Naive thymus-derived CD4-positive, alpha-beta T cell (primary cell): ENCODE results near the gene PLCG1. TPM values are rescaled to one million over a fixed set of nuclear protein-coding genes. Genes with fewer than 3 reads are reported as not detected.

Source experiments
- ATAC-seq: fragments of 150-1000 bp; cut with Tn5 transposase; 2 replicates; pipeline ENCODE4 v1.10.0; 2021; ENCODE audit warnings: mild to moderate bottlenecking, moderate library complexity
- CTCF ChIA-PET: fragments of 350-600 bp; sonication (Branson Sonifier 250); formaldehyde crosslinking; loops from one replicate; lab custom pipeline; 2021; ENCODE audit warnings: antibody characterized with exemption; lab: Charles Lee
- POLR2A ChIA-PET: fragments of 350-600 bp; sonication (Branson Sonifier 250); formaldehyde crosslinking; loops from one replicate; lab custom pipeline; 2021; ENCODE audit warnings: antibody characterized with exemption, inconsistent platforms; lab: Charles Lee
- DNase-seq, 9 donors: peaks; one replicate each; pipeline versions ENCODE4 v3.0.0 to v3.0.0-alpha.2; 2020 to 2022; ENCODE audit warnings: mixed read lengths in 1 of 9
- H3K27ac ChIP-seq: one replicate; pipeline ENCODE4 v1.7.0; 2013; ENCODE audit warnings: mild to moderate bottlenecking, low read depth, low read length, moderate library complexity
- H3K27me3 ChIP-seq, 2 donors: one replicate each; pipeline ENCODE4 v1.7.0; 2013; ENCODE audit warnings: low read length in 2 of 2, mild to moderate bottlenecking in 2 of 2, moderate library complexity in 2 of 2; ENCODE audit not compliant: control insufficient read depth in 2 of 2, insufficient read depth in 2 of 2
- H3K36me3 ChIP-seq, 3 experiments: 1 replicate in 2 of 3; 2 replicates in 1 of 3; pipeline ENCODE4 v1.7.0; 2013; ENCODE audit warnings: low read length in 3 of 3, mild to moderate bottlenecking in 3 of 3, moderate library complexity in 1 of 3; ENCODE audit not compliant: insufficient read depth in 3 of 3, control insufficient read depth in 2 of 3
- H3K4me1 ChIP-seq, 2 donors: one replicate each; pipeline ENCODE4 v1.7.0; 2013; ENCODE audit warnings: low read length in 2 of 2, mild to moderate bottlenecking in 2 of 2, moderate library complexity in 1 of 2; ENCODE audit not compliant: control insufficient read depth in 2 of 2, insufficient read depth in 2 of 2
- H3K4me3 ChIP-seq: 2 replicates; pipeline ENCODE4 v1.7.0; 2013; ENCODE audit warnings: mild to moderate bottlenecking, low read length
- H3K9me3 ChIP-seq, 3 experiments: 1 replicate in 2 of 3; 2 replicates in 1 of 3; pipeline ENCODE4 v1.7.0; 2013; ENCODE audit warnings: low read length in 3 of 3; ENCODE audit not compliant: control insufficient read depth in 2 of 3
- H3K27ac Mint-ChIP-seq, 9 donors: one replicate each; pipeline ENCODE4 v1.8.0; 2020 to 2022; ENCODE audit warnings: mixed read lengths in 9 of 9, mild to moderate bottlenecking in 8 of 9, moderate library complexity in 5 of 9, inconsistent platforms in 2 of 9
- H3K27me3 Mint-ChIP-seq, 5 donors: one replicate each; pipeline ENCODE4 v1.8.0; 2021 to 2022; ENCODE audit warnings: mixed read lengths in 5 of 5, mild to moderate bottlenecking in 1 of 5
- H3K36me3 Mint-ChIP-seq, 5 donors: one replicate each; pipeline ENCODE4 v1.8.0; 2020 to 2022; ENCODE audit warnings: mixed read lengths in 5 of 5, mild to moderate bottlenecking in 3 of 5, inconsistent platforms in 1 of 5
- H3K4me1 Mint-ChIP-seq, 7 donors: one replicate each; pipeline ENCODE4 v1.8.0; 2020 to 2022; ENCODE audit warnings: mixed read lengths in 7 of 7, mild to moderate bottlenecking in 3 of 7, inconsistent platforms in 1 of 7
- H3K4me3 Mint-ChIP-seq, 10 donors: one replicate each; pipeline ENCODE4 v1.8.0; 2020 to 2022; ENCODE audit warnings: mild to moderate bottlenecking in 10 of 10, mixed read lengths in 10 of 10, moderate library complexity in 6 of 10, inconsistent platforms in 2 of 10
- H3K9me3 Mint-ChIP-seq, 11 donors: one replicate each; pipeline ENCODE4 v1.8.0; 2020 to 2022; ENCODE audit warnings: mixed read lengths in 11 of 11, mild to moderate bottlenecking in 4 of 11, inconsistent platforms in 1 of 11, moderate library complexity in 1 of 11
- intact Hi-C, 2 donors: fragments of 100-400 bp; cut with micrococcal nuclease; formaldehyde crosslinking; loops; one replicate each; pipeline ENCODE4 v1.15.1; 2023
- microRNA-seq: library from miRNA; unstranded; fragments of <30 nt; microRNA quantifications from one replicate; pipeline ENCODE4 v1.2.0, GENCODE V29; 2022; ENCODE audit warnings: borderline microRNAs expressed
- polyA plus RNA-seq, 2 donors: library from polyadenylated mRNA; unstranded; fragments of 300-500 nt; fragmentation: Illumina TruSeq; gene quantifications; one replicate each; pipeline ENCODE4 v1.2.3, GENCODE V29; 2021
- total RNA-seq, 6 experiments: library from RNA in 5 of 6; stranded (reverse) in 5 of 6; gene quantifications; 1 replicate in 5 of 6; 2 replicates in 1 of 6; pipeline ENCODE4 v1.2.3 and lab custom pipeline; 2021 to 2026

Gene PLCG1
- total and polyA plus RNA-seq, 7 experiments from 2014 or later, result 36.9 to 559 (median 369) TPM

GRCh38 chr20:41226426-41226825, 89.1 kb downstream of the PLCG1 start:
- Histone ChIP-seq H3K36me3 (no peaks in the 10 kb centered on the region), H3K4me3 (no peak overlapping the region), H3K27ac (no peak overlapping the region), H3K4me1 (no peaks in the 10 kb centered on the region), H3K9me3 (no peaks in the 10 kb centered on the region), H3K27me3 (no peaks in the 10 kb centered on the region)
- H3K9me3 Mint-ChIP-seq, result no peaks in the 10 kb centered on the region
- ATAC-seq (no peak), DNase-seq (no peak)
- intact Hi-C loops, result no loop called here
- no peak overlapping the region for H3K4me3 Mint-ChIP-seq
- no peak overlapping the region for H3K27ac Mint-ChIP-seq
- POLR2A ChIA-PET, result no interaction called here
- peaks cover 0 to 7% (median 0%) of the 10 kb centered on the region in 5 donors for H3K36me3 Mint-ChIP-seq
- CTCF ChIA-PET, result interaction anchor here (0.7 to 5.1 kb wide), 2 partner anchors 9 to 91 kb away, joined by 3 to 30 read pairs; no protein-coding TSS in a partner anchor
- no peaks in the 10 kb centered on the region for H3K27me3 Mint-ChIP-seq
- H3K4me1 Mint-ChIP-seq, result peaks cover 0 to 19% (median 5%) of the 10 kb centered on the region in 7 donors

Small RNA genes within 50 kb of the gene (microRNA-seq; reads per million reads assigned to microRNA genes)
- gene MIR6871, result not detected

Other genes starting within 250 kb of the PLCG1 start
- 10 to 100 TPM; 32.0 to 82.8 (median 43.4) TPM for gene TOP1, start 108.7 kb upstream of the PLCG1 start, total RNA-seq
- 10 to 100 TPM; 10.2 to 13.6 TPM for gene TOP1, start 108.7 kb upstream of the PLCG1 start, polyA plus RNA-seq
- gene ZHX3, start 180.2 kb downstream of the PLCG1 start, total RNA-seq, result 10 to 100 TPM in 2 of 5 experiments, 1 to 10 TPM in 3; 7.9 to 12.8 (median 9.8) TPM
- gene ZHX3, start 180.2 kb downstream of the PLCG1 start, polyA plus RNA-seq, result 1 to 10 TPM; 6.6 to 6.9 TPM
- 1 to 10 TPM in 2 of 5 experiments, under 1 TPM in 3; 0.37 to 3.0 (median 0.84) TPM for gene LPIN3, start 203.3 kb downstream of the PLCG1 start, total RNA-seq
- under 1 TPM in 1 of 2 donors, not detected in 1; 0.10 TPM for gene LPIN3, start 203.3 kb downstream of the PLCG1 start, polyA plus RNA-seq
- under 1 TPM in 1 of 5 experiments, not detected in 4; 0.19 TPM for gene EMILIN3, start 229.3 kb downstream of the PLCG1 start, total RNA-seq
- not detected for gene EMILIN3, start 229.3 kb downstream of the PLCG1 start, polyA plus RNA-seq